DMS114 treated with DMSO at 0.1 percent for 48 hours (cell line): ENCODE measurements around the gene TNKS2.
A peak's percentile ranks its signal among the peaks of the same experiment; 100 is the strongest.
"Not testable (repeated sequence)": the region's sequence is repeated elsewhere in the genome, so short reads cannot be mapped to it uniquely, and the experiment has no call there.

Experiments
- DNase-seq: peaks from one replicate; lab custom pipeline; 2025; ENCODE audit not compliant: unreplicated experiment; lab: John Stamatoyannopoulos, UW

The TNKS2 gene

DNA sequence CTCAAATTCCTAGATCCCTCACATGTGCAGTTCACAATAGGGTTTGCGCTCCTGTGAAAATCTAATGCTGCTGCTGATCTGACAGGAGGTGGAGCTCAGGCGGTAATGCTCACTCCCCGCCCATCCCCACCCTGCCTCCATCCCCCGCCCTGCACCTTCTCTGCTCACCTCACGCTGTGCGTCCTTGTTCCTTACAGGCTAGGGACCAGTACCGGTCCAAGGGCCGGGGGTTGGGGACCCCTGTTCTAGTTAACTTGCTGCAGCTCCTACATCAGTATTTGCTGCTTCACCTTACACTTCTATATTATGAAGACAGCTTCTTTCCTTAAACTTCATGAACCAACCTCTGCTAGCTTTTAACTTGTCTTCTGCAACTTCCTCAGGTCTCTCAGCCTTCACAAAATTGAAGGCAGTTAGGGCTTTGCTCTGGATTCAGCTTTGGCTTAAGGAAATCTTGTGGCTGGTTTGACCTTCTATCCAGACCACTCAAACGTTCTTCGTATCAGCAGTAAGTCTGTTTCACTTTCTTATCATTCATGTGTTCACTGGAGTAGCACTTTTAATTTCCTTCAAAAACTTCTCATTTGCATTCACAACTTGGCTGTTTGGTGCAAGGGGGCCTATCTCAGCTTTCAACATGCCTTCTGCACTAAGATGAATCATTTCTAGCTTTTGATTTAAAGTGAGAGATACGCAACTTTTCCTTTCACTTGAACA, 1.7 kb upstream of the TNKS2 start:
- no peak for DNase-seq

DNA sequence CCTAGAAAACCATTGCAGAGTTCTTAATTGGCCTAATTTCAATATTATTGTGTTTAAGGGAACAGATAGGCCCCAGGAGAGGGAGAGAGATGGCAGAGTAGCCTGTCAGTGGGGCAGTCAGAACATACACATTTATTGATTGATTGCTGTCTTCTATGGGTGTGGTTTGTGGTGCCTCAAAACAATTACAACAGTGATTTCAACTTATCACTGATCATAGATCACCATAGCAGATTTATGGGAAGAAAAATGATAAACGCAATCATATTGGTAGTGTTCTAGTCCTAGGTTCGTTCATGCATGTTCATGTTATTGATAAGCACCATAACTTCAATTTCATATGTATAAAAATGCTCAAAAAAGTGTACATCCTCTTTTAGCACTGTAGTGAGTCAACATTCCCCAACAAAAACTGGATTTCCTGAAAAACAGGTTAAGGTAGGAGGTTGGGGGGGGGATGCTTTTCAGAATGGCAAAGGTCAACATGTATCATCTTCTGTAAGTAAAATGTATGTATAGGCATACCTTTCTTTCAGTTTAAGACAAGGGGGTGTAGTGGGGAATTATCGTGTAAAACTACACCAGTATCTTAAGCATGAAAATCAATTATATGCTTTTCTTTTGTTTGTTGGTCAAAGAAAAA, 1.1 kb upstream of the TNKS2 start:
- DNase-seq: no peak

DNA sequence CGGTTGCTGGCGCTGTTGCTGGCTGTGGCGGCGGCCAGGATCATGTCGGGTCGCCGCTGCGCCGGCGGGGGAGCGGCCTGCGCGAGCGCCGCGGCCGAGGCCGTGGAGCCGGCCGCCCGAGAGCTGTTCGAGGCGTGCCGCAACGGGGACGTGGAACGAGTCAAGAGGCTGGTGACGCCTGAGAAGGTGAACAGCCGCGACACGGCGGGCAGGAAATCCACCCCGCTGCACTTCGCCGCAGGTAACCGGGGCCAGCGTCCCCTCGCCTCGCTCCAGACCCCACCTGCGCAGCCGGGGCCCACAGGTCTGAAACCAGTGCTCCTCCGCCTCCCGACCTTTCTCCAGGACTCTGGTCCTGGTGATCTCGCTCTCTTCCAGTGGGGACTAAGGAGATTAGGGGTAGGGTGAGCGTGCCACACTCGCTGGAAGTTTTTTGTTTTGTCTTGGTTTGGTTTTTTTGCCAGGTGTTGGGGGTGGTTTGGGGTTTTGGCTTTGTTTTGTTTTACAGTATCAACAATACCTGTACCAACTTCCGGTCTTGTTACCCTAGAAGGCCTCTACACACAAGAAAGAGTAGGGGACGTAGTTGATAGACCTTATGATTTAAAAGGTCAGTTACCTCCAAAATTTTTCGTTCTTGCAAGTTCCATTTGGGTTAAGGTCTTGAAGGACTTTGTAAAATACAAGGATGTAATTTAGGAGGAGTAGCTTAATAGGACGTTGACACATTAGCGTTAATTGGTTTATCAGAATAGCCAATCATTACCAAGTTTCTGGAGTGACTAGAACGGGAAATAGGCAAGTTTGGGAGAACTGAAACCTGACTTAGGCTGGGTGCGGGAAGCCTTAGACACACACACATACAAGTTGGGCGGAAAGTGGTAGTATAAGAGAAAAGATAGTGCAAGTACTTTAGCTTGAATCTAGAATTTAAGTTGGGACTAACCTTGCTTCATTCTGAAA, 704 bp downstream of the TNKS2 start:
- DNase-seq: peak; percentile 32

DNA sequence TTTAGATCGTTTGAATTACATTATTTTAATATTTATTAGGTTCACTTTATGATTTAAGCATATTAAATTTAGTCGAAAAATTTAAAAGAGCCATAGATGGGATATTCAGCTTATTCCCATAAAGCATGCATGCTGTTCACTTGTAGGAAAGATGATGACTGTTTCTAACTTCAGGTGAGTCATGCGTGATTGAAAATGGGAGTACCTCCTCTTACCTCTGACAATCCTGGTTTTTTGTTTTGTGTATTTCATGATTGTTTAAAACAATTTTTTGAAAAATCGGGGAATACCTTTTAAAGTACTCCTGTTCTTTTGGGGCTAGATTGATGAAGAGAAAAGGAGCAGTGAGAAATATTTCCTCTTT, 1.4 kb downstream of the TNKS2 start:
- no peak for DNase-seq

DNA sequence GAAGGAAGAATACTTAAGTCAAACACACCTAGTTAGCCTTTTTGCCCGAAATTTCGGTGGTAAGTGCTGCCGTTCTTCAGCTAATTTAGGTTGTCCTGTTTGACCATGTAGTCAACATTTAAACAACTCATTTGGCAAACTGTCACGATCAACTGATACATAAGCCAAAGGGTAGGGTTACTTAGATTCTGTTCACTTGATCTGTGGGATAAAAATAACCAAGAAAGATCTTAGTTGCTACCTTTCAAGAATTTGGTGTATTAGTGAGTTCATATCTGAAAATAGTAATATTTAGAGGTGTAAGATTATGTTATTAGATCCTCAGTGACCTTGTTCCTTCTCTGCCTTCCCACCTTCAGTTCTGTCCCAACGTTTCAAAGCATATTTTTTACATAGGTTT, 2.0 kb downstream of the TNKS2 start:
- no peak for DNase-seq

DNA sequence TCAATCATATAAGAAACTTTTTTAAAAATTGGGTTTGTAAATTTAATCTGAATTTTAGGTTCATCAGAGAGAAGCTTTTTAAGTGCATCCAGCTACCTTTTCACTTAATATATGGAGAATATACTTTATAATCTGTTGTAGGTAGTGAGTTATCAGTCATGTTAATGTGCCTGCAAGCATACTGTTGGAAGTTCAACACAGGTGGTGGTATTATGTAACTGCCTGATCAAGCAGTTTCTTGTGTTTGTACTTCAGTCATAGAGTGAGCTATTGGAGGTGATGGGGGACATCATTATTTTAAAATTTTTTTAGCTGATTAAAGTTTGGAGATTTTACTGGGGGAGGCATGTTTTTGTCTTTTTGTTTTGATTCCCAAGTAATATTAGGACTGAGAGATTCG, 2.5 kb downstream of the TNKS2 start:
- no peak for DNase-seq

DNA sequence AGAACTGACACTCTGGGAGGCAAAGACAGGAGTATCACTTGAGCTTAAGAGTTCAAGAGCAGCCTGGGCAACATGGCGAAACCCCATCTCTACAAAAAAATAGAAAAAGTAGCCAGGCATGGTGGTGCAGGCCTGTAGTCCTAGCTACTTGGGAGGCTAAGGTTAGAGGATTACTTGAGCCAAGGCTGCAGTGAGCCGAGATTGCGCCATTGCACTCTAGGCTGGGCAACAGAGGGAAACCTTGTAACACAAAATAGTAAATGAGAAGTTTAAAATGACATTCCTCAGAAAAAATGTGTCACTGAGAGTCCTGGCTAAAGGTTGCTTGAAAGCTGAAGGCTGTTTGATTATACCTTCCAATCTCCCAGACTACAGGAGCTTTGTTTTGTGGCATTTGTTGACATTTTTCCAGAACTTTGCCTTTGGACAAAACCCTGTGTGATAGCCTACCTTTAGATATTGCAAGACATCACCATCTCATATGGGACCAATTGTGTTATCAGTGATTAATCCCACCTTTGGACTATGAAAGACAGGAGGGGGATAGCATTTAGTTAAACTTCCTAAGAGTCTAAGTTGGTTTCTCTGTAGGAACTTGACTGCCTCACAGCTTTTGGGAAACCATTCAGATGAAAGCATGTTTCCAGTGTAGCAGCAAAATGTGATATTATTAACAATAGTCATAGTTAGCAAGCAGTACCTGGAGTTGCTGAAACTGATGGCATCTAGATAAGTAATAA, 5.3 kb downstream of the TNKS2 start:
- no peak for DNase-seq

DNA sequence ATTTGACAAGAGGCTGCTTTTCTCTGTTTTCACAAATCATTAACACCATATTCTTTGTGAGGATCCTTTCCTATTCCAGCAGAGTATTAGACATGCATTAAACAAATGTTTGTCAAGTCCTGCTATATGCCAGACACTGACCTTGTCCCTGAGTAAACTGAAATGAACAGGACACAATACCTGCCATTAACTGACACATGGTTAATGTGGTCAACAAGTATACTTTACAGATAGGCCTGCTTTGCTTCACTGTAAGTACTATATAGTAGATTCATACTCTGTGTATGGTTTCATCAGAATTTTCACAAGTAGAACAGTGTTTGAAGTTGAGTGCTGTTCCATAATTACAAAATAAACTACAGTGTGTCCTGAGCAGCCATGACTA, 5.9 kb downstream of the TNKS2 start:
- no peak for DNase-seq

DNA sequence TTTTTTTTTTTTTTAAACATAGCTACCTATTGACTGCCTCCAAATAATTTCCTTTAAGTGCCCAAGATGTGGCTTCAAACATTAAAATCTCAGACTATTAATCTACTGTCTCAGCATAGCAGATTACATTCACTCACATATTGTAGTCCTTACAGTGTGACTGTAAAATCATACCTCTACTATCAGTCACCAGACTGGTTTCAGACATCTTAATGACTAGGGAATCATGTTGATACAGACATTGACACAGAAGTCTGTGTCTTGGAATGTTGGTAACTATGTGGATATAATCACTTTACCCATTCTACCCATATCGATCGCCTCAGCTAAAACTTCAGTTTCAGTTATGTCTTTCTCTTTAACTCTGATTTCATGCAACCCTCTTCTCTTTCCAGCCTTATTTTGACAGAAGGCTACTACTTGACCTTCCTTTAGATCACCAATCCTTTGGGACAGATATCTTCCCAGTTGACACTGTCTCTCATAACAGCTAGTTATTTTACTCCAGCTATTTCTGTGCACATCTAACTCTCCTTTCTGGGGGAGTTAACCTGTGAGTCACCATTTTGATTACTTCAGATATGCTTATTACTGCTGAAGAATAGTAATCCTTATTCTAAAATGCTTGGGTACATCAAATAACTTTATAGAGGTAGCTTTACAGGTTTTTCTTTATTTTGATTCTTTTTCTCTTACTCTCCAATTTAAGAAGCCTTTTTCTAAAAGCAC, 7.0 kb downstream of the TNKS2 start:
- DNase-seq: no peak

DNA sequence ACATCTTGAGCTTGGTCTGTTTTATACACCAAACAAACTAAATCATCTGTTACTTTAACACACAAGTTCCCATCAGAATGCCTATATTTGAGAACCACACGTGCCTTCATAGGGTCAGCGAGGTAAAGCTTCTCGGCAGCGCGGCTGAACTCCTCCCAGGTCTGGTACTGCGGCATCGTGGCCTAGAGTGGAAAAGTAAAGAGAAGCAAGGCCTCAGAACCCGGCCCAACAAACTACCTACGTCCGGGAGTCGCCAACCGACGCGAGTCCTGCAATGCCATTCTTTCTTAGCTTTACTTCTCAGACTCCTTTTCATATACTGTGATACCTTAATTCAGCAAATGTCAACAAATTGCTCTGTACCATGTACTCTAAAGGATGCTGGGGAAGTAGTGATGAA, 9.0 kb downstream of the TNKS2 start:
- not testable (repeated sequence) for DNase-seq

DNA sequence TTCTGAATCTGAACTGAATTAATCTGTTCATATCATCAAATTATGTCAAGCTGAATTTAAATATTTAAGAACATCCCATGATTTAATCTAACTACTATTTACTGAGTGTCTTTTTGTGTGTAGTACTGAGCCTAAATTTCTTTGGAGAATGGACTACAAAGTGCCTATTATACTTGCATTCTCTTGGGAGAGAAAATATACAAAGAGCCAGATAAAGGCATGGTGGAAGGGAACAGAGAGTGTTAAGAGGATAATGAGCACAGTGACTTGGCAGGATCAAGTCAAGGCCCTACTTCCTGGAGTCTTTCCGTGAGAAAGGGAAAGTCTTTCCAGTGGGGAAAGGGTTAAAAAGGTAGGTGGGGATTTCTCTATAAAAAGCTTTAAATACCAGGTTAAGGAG, 15.0 kb downstream of the TNKS2 start:
- no peak for DNase-seq

DNA sequence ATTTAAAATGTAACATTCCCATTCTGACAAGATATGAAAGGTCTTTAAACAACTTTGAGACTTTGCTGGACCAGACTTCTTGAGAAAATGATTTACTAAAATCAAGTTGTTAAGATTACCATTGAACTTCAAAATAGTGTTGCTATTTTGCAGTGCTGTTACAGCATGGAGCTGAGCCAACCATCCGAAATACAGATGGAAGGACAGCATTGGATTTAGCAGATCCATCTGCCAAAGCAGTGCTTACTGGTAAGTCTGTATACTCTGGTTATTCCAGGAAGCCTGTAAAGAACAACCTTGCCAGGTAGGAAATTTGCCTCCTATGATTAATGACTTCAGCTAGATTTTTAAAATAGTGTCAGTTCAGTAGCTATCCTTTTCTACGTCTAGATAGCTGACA, 18.8 kb downstream of the TNKS2 start:
- no peak for DNase-seq

DNA sequence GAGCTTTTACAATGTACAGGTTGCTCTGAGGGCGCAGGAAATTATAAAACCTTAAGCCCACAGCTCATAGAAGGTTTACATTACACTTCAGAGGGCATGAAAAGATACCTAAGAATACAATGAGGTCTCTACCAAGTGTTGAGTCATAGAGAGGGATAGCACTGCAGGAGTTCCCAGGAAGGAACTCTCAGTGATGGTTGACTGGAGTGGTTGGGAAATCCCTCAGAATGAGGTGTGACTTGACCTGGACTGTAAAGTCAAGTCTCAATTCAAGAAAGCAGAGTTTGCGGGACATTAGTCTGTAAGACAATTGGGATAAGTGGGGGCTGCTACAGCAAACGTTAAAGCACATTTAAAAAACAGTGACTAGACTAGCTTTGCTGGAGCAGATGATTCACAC, 21.9 kb downstream of the TNKS2 start:
- no peak for DNase-seq

DNA sequence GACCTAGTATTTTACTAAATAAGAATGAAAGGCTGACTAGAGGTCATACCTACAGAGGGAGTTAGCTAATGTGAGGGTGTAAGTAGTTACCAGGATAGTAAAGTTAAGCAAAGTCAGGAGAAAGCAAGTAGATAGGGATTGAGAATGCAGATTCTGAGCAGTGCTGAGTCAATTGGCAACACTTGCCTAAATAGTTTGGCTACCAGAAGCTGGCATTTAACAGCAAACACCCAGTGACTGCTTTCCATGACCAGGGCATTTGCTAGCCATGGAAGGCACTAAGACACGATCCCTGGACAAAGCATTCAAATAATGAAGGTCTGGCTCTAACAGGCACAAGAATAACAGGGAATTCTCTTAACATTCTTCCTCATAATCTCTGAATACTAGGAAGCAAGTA, 25.9 kb downstream of the TNKS2 start:
- DNase-seq: no peak

DNA sequence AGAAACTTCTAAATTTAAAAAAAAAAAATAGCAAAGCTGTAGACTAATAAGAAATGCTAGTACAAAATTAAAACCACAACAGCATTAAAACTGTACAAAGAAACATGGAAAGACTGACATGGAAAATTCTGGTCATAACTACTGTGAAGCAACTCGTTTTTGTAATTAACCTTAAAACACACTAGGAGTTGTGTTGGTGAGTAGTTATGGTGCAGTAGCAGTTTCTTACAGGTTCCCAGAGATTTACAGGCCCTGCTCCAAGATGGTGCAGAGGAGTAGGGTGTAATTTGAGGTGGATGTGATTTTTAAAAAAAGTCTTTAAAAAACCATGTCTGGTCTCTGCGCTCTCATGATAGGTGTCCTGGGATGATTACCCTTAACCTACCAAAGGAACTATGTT, 31.0 kb downstream of the TNKS2 start:
- no peak for DNase-seq

DNA sequence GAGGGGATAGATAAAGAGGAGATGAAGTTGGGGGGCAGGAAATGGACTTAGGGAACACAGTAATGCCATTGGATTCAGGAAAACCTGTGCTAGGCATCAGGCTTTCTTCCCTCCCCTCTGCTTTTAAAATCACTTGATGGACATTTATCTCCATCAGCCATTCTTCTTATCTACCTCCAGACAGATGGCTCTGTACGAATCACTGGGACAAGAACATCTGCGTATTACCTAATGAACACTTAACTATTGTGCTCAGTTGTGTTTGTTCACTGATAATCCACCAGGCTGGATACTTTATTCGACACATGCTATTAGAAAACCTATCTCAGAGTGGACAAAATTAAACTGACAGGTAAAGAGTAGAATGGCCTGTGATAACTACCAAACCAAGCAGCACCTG, 40.0 kb downstream of the TNKS2 start:
- no peak for DNase-seq

DNA sequence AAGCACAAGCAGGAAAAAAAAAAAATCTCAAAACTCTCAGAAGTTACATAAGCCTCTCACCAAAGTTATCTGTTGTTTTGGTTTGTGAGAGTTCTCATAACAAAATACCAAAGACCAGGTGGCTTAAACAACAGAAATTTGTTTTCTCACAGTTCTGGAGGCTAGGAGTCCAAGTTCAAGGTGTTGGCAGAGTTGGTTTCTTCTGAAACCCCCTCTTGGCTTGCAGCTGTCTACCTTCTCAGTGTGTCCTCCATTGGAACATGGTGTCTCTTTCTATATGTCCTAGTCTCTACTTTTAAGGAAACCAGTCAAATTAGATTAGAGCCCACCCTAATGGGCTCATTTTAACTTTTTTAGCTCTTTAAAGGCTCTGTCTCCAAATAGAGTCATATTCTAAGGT, 44.9 kb downstream of the TNKS2 start:
- no peak for DNase-seq

DNA sequence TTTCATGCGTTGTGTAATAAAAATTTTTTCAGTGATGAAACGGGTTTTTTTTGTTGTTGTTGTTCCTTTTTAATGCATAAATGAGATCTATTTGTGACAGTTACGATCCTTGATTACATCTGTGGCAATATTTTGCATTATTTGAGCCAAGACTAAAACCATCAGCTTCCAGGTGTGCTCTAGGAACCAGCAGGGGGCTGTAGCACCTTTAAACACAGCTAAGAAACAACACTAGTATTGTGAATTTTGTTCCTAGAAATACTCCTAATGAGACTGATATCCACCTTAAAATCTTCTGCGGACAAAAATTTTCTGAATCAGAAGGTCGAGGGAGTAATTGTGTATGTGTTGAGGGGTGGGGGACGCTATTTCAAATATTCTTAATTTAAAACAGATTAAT, 58.4 kb downstream of the TNKS2 start:
- DNase-seq: no peak

DNA sequence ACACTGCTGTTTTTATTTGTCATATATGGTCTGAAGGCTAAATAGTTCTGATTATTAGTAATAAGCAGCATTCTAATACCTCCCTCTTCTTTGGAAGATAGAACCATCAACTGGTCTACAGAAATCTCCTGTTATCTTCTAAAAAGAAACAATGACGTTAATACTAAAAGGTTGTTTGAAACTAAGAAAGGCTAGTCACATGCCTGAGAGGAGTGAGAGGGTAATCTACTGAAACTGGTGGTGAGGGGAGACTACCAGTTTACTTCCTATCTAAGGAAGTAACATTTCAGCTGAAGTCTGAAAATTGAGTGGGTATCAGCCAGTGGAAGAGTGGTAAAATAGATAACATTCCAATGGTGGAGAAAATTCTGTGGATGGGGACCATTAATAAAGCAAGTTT, 62.7 kb downstream of the TNKS2 start:
- no peak for DNase-seq

DNA sequence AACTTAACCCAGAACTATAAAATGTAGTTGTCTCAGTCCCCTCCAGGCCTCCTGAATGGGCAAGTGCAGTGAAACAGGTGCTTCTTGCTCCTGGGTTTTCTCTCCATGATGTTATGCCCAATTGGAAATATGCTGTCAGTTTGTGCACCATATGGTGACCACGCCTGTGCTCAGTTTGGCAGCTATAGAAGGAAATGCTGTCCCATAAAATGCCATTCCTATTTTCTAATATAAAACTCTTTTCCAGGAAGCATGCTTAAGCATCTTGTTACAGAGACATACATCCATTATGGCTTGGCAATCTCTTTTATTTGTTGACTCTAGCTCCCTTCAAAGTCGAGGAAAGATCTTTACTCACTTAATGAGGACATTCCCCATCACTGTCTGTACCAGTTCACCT, 65.9 kb downstream of the TNKS2 start:
- DNase-seq: no peak

DNA sequence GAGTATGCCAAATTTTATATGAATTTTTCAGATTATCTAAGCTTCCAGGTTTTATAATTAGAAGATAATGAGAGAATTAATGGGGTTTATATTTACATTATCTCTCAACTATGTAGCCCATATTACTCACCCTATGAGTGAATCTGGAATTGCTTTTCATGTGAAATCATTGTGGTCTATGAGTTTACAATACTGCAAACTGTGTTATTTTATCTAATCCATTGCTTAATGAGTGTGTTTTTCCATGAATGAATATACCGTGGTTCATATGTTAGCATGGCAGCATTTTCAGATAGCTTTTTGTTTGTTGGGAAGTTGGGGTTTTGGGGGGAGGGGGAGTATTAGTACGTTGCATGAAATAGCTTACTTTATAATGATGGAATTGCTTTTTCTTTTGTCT, 66.5 kb downstream of the TNKS2 start:
- no peak for DNase-seq
